Mammary epithelial cell (primary cell): Measurements from ENCODE around the gene SLC18A2.

Experiments
- CTCF ChIP-seq, 2 donors: IDR thresholded peaks in 1 of 2; conservative IDR thresholded peaks in 1 of 2; 2 replicates each; pipeline ENCODE4 v1.5.1; 2011 to 2012; ENCODE audit warnings: inconsistent platforms in 2 of 2, low read length in 2 of 2, mild to moderate bottlenecking in 2 of 2, control low read depth in 1 of 2, low read depth in 1 of 2; ENCODE audit not compliant: insufficient read depth in 1 of 2; ENCODE audit errors: extremely low read depth in 1 of 2
- EZH2 ChIP-seq: IDR thresholded peaks from 2 replicates; pipeline ENCODE4 v1.6.1; 2012; ENCODE audit warnings: low read length, inconsistent platforms, borderline replicate concordance

GRCh38 chr10:117311261-117311660, 70.3 kb downstream of the SLC18A2 start:
- TF ChIP-seq EZH2 = no peak
- TF ChIP-seq CTCF (conservative IDR thresholded peaks at IDR 0.05 in 1 of 2, IDR thresholded peaks at IDR 0.05 in 1 of 2; ENCODE audit: extremely low read depth in 1 of 2, insufficient read depth in 1 of 2, low read depth in 1 of 2, low read length in 2 of 2) = no peak
